Measurements from ENCODE around the gene AHRR.

Gene AHRR

GRCh38 chr5:347712-348284 is 26.3 kb downstream of the AHRR start:
- ATAC-seq = no peak

DNA sequence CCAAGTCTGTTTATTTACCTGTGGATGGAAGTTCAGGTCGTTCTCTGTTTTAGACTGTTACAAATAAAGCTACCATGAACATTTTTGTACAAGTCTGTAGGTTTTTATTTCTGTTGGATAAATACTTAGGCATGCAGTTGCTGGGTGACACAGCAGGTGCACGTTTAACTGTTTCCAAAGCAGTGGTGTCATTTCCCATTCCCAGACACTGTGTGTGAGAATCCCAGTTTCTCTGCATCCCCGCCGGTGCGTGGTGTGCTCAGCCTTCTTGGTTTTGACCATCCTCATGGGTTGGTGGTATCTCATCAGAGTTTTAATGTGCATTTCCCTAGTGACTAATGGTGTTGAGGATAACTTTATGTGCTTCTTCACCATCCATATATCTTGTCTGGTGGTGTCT is 27.2 kb downstream of the AHRR start:
- ATAC-seq = no peak

- ATAC-seq = no peak
Measured at GRCh38 chr5:350355-350754, 28.8 kb downstream of the AHRR start.

- ATAC-seq = peak in 1 of 2 donors; percentile 20
Measured at GRCh38 chr5:351084-351920, 29.8 kb downstream of the AHRR start.

DNA sequence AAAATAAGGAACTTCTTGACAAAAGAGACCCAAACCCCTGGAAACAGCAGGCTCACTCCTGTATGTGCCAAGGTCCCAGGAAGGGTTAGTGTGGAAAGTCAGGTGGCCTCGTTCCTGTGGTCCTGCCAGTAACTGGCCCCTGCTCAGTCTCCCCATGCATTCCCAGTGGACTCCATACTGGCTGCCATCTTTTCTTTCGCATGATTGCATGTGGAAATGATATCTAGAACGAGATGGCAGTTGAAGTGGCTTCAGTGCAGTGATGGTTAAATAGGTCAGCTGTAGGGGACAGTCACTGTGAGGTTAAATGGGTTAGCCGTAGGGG is 30.4 kb downstream of the AHRR start:
- ATAC-seq = no peak

DNA sequence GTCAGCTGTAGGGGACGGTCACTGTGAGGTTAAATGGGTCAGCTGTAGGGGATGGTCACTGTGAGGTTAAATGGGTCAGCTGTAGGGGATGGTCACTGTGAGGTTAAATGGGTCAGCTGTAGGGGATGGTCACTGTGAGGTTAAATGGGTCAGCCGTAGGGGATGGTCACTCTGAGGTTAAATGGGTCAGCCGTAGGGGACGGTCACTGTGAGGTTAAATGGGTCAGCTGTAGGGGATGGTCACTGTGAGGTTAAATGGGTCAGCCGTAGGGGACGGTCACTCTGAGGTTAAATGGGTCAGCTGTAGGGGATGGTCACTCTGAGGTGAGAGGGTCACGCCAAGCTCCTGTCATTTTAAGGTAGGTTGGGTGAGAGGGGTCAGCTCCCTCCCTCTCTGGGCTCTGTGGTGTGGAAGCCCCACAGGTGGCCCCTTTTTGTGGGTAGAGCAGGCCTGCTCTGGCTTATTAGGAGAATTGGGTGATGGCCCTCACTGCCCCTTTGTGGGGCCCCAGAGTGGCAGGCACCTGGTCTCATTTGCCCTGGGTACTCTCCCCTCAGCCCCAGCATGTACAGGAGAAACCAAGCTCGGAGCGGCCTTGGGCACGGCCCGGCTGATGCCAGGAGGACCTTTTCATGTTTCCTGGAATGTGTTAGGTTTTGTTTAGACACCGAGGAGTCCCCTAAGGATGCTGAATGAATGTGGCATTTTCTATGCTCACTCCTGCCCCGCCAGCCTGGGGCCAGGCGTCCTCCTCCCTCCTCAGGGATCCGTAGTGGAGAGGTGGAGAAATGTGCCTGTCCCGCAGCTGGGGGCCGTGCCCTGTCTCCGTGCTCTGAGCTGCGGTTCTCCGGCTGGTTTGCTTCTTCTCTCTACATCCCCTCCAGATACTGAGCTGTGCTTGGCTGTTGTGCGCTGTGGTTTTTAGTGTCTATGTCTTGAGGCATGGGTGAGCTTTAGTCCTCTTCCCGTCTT is 31.4 kb downstream of the AHRR start:
- ATAC-seq = no peak

- no peak for ATAC-seq
Measured at GRCh38 chr5:353612-354580, 32.4 kb downstream of the AHRR start.

DNA sequence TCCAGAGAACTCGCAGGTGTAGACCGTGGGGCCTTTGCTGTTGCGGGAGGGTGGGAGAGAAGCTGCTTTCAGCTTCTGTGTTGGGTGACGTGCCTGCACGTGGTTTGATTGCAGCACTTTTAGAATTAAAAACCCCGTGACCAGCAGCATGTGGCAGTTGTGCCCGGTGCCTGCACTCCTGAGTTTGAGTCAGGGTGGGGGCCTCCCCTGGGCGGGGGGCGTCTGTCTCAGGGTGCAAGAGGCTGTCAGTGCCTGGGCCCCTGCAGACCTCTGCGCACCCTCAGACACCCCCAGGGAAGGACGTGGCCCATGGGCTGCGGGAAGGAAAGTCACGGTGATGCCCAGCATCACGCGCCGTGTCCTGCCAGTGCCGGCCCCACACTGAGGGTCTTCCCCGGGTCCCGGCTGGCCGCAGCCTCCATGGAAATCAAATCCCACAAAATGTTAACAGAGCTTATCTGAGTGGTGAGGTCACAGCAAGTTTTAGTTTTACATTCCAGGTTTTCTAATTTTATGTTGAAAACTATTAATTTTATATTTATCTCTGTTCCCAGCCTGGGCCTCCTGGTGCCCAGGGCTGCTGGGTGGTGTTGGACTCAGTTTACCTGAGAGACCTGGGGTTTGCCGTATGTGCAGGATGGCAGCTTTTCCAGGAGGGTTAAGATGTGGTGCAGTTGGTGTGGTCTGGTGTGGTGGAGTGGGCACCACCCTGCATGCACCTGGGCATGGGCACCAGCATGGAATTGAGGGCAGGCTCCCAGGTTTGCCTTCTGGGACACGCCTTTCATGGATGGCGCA is 33.3 kb downstream of the AHRR start:
- no peak for ATAC-seq

GRCh38 chr5:355379-355935 is 33.9 kb downstream of the AHRR start:
- ATAC-seq = no peak

- no peak for ATAC-seq
Measured at GRCh38 chr5:355958-356357, 34.4 kb downstream of the AHRR start.

DNA sequence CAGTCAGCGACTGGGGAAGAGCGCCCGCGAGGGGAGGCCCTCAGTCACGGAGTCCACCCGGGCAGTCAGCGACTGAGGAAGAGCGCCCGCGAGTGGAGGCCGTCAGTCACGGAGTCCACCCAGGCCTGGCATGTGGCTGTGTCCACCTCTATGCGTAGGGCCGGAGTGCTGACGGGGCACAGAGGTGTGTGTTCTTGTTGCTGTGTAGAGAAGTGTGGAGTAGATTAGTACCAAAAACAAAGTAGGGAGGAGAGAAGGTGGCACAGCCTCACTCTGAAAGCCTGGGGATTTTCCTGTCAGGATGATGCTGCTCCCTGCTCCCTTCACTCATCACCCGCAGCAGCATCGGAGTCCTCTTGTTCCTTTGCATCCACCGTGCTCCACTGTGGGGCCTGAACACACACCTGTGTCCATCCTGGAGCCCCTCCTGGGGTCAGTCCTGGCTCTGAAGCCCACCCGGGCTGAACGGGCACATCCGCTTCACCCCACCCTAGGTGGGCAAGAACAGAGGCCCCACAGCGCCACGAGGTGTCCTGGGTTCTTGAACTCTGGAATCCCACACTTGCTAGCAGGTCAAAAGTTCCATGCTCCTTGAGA is 37.9 kb downstream of the AHRR start:
- no peak for ATAC-seq

GRCh38 chr5:360257-361027 is 38.9 kb downstream of the AHRR start:
- ATAC-seq = no peak

DNA sequence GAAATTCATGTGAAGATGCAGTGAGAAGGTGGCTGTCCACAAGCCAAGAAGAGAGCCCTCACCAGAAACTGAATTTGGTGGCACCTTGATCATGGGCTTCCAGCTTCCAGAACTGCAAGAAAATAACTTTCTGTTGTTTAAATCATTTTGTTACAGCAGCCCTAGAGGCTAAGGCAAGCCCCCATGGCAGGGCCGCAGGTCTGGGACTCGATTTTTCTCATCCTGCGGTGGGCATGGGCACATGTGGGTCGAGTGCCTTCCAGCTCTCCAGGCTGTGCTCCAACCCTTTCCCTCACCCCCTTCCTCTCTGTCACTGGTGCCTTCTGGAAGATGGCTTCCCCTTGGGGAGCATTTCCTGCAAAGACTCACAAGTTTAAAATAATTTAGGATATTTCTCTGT is 40.7 kb downstream of the AHRR start:
- no peak for ATAC-seq

- no peak for ATAC-seq
Measured at GRCh38 chr5:362978-363765, 41.7 kb downstream of the AHRR start.

DNA sequence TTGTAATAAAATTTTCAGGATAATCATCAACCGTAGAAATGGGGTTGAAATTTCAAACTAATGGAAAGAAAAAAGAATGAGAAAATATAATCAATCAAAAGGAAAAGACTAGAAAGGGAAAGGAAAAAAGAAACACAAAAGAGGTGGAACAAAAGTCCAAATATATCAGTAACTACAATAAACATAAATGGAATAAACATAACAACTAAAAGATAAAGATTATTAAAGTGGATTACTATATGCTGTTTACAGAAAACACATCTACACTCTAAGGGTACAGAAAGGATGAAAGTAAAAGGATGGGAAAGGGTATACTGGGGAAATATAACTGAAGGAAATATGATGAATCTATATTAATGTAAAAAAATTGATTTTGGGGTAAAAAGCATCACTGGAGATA is 43.0 kb downstream of the AHRR start:
- no peak for ATAC-seq

- no peak for ATAC-seq
Measured at GRCh38 chr5:366541-367357, 45.2 kb downstream of the AHRR start.

- no peak for ATAC-seq
Measured at GRCh38 chr5:367358-368130, 46.0 kb downstream of the AHRR start.

All from activated CD4-positive, CD25-positive, alpha-beta regulatory T cell treated with anti-CD3 and anti-CD28 coated beads, Interleukin-2, amount 50 U/mL, for 24 hours (primary cell).